Activated T-cell treated with anti-CD3 and anti-CD28 coated beads for 24 hours (primary cell): ENCODE measurements around the gene COL1A2.

Experiments
- DNase-seq: peaks from one replicate; pipeline ENCODE4 v3.0.0-alpha.2; 2020; ENCODE audit warnings: low read depth

The COL1A2 gene

GRCh38 chr7:94394437-94395140, at the start of gene COL1A2:
Gene COL1A2, plus strand, starts transcription at chr7:94394895. Its CDS starts 137 bp downstream, at chr7:94395032.
- DNase-seq: no peak

- DNase-seq: no peak
These were observed 48.8 kb upstream of the COL1A2 start for GRCh38 chr7:94345907-94346306.

GRCh38 chr7:94348142-94348541, 46.6 kb upstream of the COL1A2 start:
- no peak for DNase-seq

- no peak for DNase-seq
These were observed 44.0 kb upstream of the COL1A2 start for GRCh38 chr7:94350734-94351133.

GRCh38 chr7:94351703-94352102, 43.0 kb upstream of the COL1A2 start:
- no peak for DNase-seq

- no peak for DNase-seq
These were observed 41.8 kb upstream of the COL1A2 start for GRCh38 chr7:94352887-94353286.

- no peak for DNase-seq
These were observed 39.7 kb upstream of the COL1A2 start for GRCh38 chr7:94354953-94355352.

- DNase-seq: no peak
These were observed 39.2 kb upstream of the COL1A2 start for GRCh38 chr7:94355454-94355853.

- DNase-seq: no peak
These were observed 37.6 kb upstream of the COL1A2 start for GRCh38 chr7:94357076-94357475.

GRCh38 chr7:94360926-94361325, 33.8 kb upstream of the COL1A2 start:
- DNase-seq: no peak

- no peak for DNase-seq
These were observed 32.4 kb upstream of the COL1A2 start for GRCh38 chr7:94362276-94362675.

GRCh38 chr7:94364816-94365215, 29.9 kb upstream of the COL1A2 start:
- no peak for DNase-seq

GRCh38 chr7:94366163-94366562, 28.5 kb upstream of the COL1A2 start:
- DNase-seq: no peak

- DNase-seq: no peak
These were observed 27.9 kb upstream of the COL1A2 start for GRCh38 chr7:94366832-94367231.

- DNase-seq: no peak
These were observed 26.7 kb upstream of the COL1A2 start for GRCh38 chr7:94367949-94368348.

GRCh38 chr7:94368371-94368791, 26.3 kb upstream of the COL1A2 start:
- DNase-seq: no peak

GRCh38 chr7:94374231-94374630, 20.5 kb upstream of the COL1A2 start:
- DNase-seq: no peak

GRCh38 chr7:94374721-94375566, 19.8 kb upstream of the COL1A2 start:
- DNase-seq: no peak

- DNase-seq: no peak
These were observed 19.0 kb upstream of the COL1A2 start for GRCh38 chr7:94375691-94376090.

GRCh38 chr7:94376281-94376680, 18.4 kb upstream of the COL1A2 start:
- DNase-seq: no peak

GRCh38 chr7:94378356-94378755, 16.3 kb upstream of the COL1A2 start:
- no peak for DNase-seq

GRCh38 chr7:94380264-94380663, 14.4 kb upstream of the COL1A2 start:
- no peak for DNase-seq

- no peak for DNase-seq
These were observed 12.6 kb upstream of the COL1A2 start for GRCh38 chr7:94382132-94382531.
